Colon (tissue), 2 donors: Measurements from ENCODE around the gene STARD5.

Source experiments
- FAIRE-seq: peaks from 2 replicates; lab custom pipeline; 2012; peaks lifted over from hg19 to GRCh38; lab: Jason Lieb, UNC
- donor health status: control.
- donor health status: control.

The STARD5 gene

GRCh38 chr15:81274255-81274654, 49.7 kb downstream of the STARD5 start:
- no peak for FAIRE-seq

- FAIRE-seq: no peak
Measured at GRCh38 chr15:81273855-81274254, 50.1 kb downstream of the STARD5 start.

- no peak for FAIRE-seq
Measured at GRCh38 chr15:81273200-81273599, 50.7 kb downstream of the STARD5 start.

- FAIRE-seq: no peak
Measured at GRCh38 chr15:81271761-81272644, 51.9 kb downstream of the STARD5 start.

- no peak for FAIRE-seq
Measured at GRCh38 chr15:81270781-81271491, 53.0 kb downstream of the STARD5 start.

- no peak for FAIRE-seq
Measured at GRCh38 chr15:81270188-81270587, 53.8 kb downstream of the STARD5 start.

- no peak for FAIRE-seq
Measured at GRCh38 chr15:81268881-81269601, 54.9 kb downstream of the STARD5 start.

GRCh38 chr15:81268340-81268739, 55.6 kb downstream of the STARD5 start:
- FAIRE-seq: no peak

- FAIRE-seq: no peak
Measured at GRCh38 chr15:81265944-81266775, 57.8 kb downstream of the STARD5 start.

GRCh38 chr15:81265256-81265943, 58.5 kb downstream of the STARD5 start:
- FAIRE-seq: no peak

- FAIRE-seq: no peak
Measured at GRCh38 chr15:81264072-81264857, 59.7 kb downstream of the STARD5 start.

GRCh38 chr15:81263477-81263876, 60.5 kb downstream of the STARD5 start:
- FAIRE-seq: no peak

- FAIRE-seq: no peak
Measured at GRCh38 chr15:81261172-81261811, 62.6 kb downstream of the STARD5 start.

GRCh38 chr15:81259760-81260298, 64.1 kb downstream of the STARD5 start:
- no peak for FAIRE-seq
